ENCODE results near the gene LGR4. TPM values are rescaled to one million over a fixed set of nuclear protein-coding genes. Genes with fewer than 3 reads are reported as not detected.

LGR4 gene
- total RNA-seq, 3 donors from 2014 or later, result 81.9 to 185 (median 104) TPM

- intact Hi-C loops (cut with DNase I, micrococcal nuclease), result loop anchor here in 1 of 2 donors (5.0 kb wide), 1 partner anchor 66 kb away; no protein-coding TSS in a partner anchor
- Histone ChIP-seq H3K4me3 (no peak overlapping the region), H3K36me3 (ENCODE audit: low read depth) (no peaks in the 10 kb centered on the region), H3K9me3 (no peaks in the 10 kb centered on the region), H3K4me1 (ENCODE audit: low read depth) (peaks cover 58% of the 10 kb centered on the region)
- no peak for DNase-seq
- TF ChIP-seq CTCF (IDR thresholded peaks at IDR 0.05), result no peak
- peak; percentile 59 for ATAC-seq
Observed at GRCh38 chr11:27401280-27401832, 71.2 kb downstream of the LGR4 start.

- TF ChIP-seq CTCF (IDR thresholded peaks at IDR 0.05), result no peak
- Histone ChIP-seq H3K4me1 (ENCODE audit: low read depth) (peaks cover 76% of the 10 kb centered on the region), H3K36me3 (ENCODE audit: low read depth) (no peaks in the 10 kb centered on the region), H3K9me3 (no peaks in the 10 kb centered on the region), H3K4me3 (no peak overlapping the region)
- ATAC-seq, result no peak
- intact Hi-C loops (cut with DNase I, micrococcal nuclease), result no loop called here
- no peak for DNase-seq
Observed at GRCh38 chr11:27398400-27398770, 74.2 kb downstream of the LGR4 start.

GRCh38 chr11:27397624-27398399 lies 74.8 kb downstream of the LGR4 start:
- Histone ChIP-seq H3K4me1 (ENCODE audit: low read depth) (peaks cover 76% of the 10 kb centered on the region), H3K9me3 (no peaks in the 10 kb centered on the region), H3K36me3 (ENCODE audit: low read depth) (no peaks in the 10 kb centered on the region), H3K4me3 (no peak overlapping the region)
- DNase-seq, result no peak
- no peak for TF ChIP-seq CTCF (IDR thresholded peaks at IDR 0.05)
- intact Hi-C loops (cut with DNase I, micrococcal nuclease), result no loop called here
- peak; percentile 11 for ATAC-seq

GRCh38 chr11:27396259-27396839 lies 76.2 kb downstream of the LGR4 start:
- Histone ChIP-seq H3K9me3 (no peaks in the 10 kb centered on the region), H3K4me1 (ENCODE audit: low read depth) (peaks cover 70% of the 10 kb centered on the region), H3K36me3 (ENCODE audit: low read depth) (no peaks in the 10 kb centered on the region), H3K4me3 (no peak overlapping the region)
- no peak for TF ChIP-seq CTCF (IDR thresholded peaks at IDR 0.05)
- DNase-seq (no peak), ATAC-seq (no peak)
- intact Hi-C loops (cut with DNase I, micrococcal nuclease), result no loop called here

- intact Hi-C loops (cut with DNase I, micrococcal nuclease), result no loop called here
- Histone ChIP-seq H3K4me3 (no peak overlapping the region), H3K9me3 (no peaks in the 10 kb centered on the region), H3K36me3 (ENCODE audit: low read depth) (no peaks in the 10 kb centered on the region), H3K4me1 (ENCODE audit: low read depth) (peaks cover 64% of the 10 kb centered on the region)
- TF ChIP-seq CTCF (IDR thresholded peaks at IDR 0.05), result no peak
- ATAC-seq (peak; percentile 91), DNase-seq (peak in 1 of 3 donors; percentile 77)
Observed at GRCh38 chr11:27395556-27396258, 76.9 kb downstream of the LGR4 start.

Data from mucosa of descending colon (tissue), 3 donors.